Neural cell (in vitro differentiated cells): ENCODE measurements around the gene CNGA3. TPM values are rescaled to one million over a fixed set of nuclear protein-coding genes. Genes with fewer than 3 reads are reported as not detected.

Source experiments
- H2AFZ ChIP-seq: fragments of 200-600, 300-800 bp; sonication (generic), shearing (Covaris generic); 2 replicates; pipeline ENCODE4 v1.6.0; 2014; ENCODE audit warnings: low read depth, mild to moderate bottlenecking, antibody characterized with exemption, low read length, moderate library complexity
- H3F3A ChIP-seq: fragments of 200-600 bp; shearing (Covaris generic); 2 replicates; pipeline ENCODE4 v1.6.1; 2016; ENCODE audit warnings: mild to moderate bottlenecking, moderate library complexity, mixed read lengths, antibody characterized with exemption, low read length; ENCODE audit not compliant: insufficient read depth, poor library complexity, severe bottlenecking
- H3K27ac ChIP-seq: fragments of 200-600, 300-800 bp; sonication (generic), shearing (Covaris generic); 2 replicates; pipeline ENCODE4 v1.5.1; 2014; ENCODE audit warnings: mild to moderate bottlenecking, low read length, moderate library complexity
- H3K27me3 ChIP-seq: fragments of 300-800, 200-600 bp; sonication (generic), shearing (Covaris generic); 2 replicates; pipeline ENCODE4 v1.6.0; 2014; ENCODE audit warnings: mild to moderate bottlenecking, low read depth, low read length, moderate library complexity; ENCODE audit not compliant: insufficient read depth
- H3K36me3 ChIP-seq: fragments of 300-800, 200-600 bp; sonication (generic), shearing (Covaris generic); 2 replicates; pipeline ENCODE4 v1.5.1; 2014; ENCODE audit warnings: mild to moderate bottlenecking, antibody characterized with exemption, low read length, moderate library complexity; ENCODE audit not compliant: insufficient read depth
- H3K4me2 ChIP-seq: fragments of 300-800, 200-600 bp; sonication (generic), shearing (Covaris generic); 2 replicates; pipeline ENCODE4 v1.6.0; 2014; ENCODE audit warnings: mild to moderate bottlenecking, low read length
- H3K4me3 ChIP-seq: fragments of 300-800, 200-600 bp; sonication (generic), shearing (Covaris generic); 2 replicates; pipeline ENCODE4 v1.5.1; 2014; ENCODE audit warnings: mild to moderate bottlenecking, low read length, moderate library complexity
- H3K79me2 ChIP-seq: fragments of 200-600 bp; shearing (Covaris generic); replicated peaks from 2 replicates; pipeline ENCODE4 v1.6.0; 2014; ENCODE audit warnings: mild to moderate bottlenecking, low read length, moderate library complexity; ENCODE audit not compliant: insufficient read depth
- H3K9ac ChIP-seq: fragments of 300-800, 200-600 bp; sonication (generic), shearing (Covaris generic); 2 replicates; pipeline ENCODE4 v1.6.1; 2016; ENCODE audit warnings: mild to moderate bottlenecking, low read length, mixed read lengths
- H3K9me2 ChIP-seq: fragments of 200-600 bp; shearing (Covaris generic); 2 replicates; pipeline ENCODE4 v1.6.1; 2016; ENCODE audit warnings: mild to moderate bottlenecking, low read length, mixed read lengths; ENCODE audit not compliant: insufficient read depth
- H3K9me3 ChIP-seq: fragments of 200-600, 300-800 bp; sonication (generic), shearing (Covaris generic); 2 replicates; pipeline ENCODE4 v1.6.1; 2016; ENCODE audit warnings: mild to moderate bottlenecking, mixed run types, low read length, moderate library complexity, mixed read lengths
- H4K20me1 ChIP-seq: fragments of 200-600 bp; shearing (Covaris generic); 2 replicates; pipeline ENCODE4 v1.6.1; 2016; ENCODE audit warnings: mild to moderate bottlenecking, mixed run types; ENCODE audit not compliant: insufficient read depth
- EP300 ChIP-seq: fragments of 450-650 bp; conservative IDR thresholded peaks from 2 replicates; pipeline ENCODE4 v1.6.1; 2014; ENCODE audit warnings: antibody characterized with exemption, mild to moderate bottlenecking, moderate library complexity; ENCODE audit not compliant: poor library complexity, severe bottlenecking
- EZH2 ChIP-seq: fragments of 200-600, 300-800 bp; shearing (Covaris generic), sonication (generic); IDR thresholded peaks from 2 replicates; pipeline ENCODE4 v1.6.1; 2014; ENCODE audit warnings: antibody characterized with exemption, low read length, borderline replicate concordance, mild to moderate bottlenecking; ENCODE audit not compliant: insufficient read depth, poor library complexity, severe bottlenecking
- MXI1 ChIP-seq: fragments of 450-650 bp; conservative IDR thresholded peaks from 2 replicates; pipeline ENCODE4 v1.6.1; 2014; ENCODE audit warnings: antibody characterized with exemption, mild to moderate bottlenecking; ENCODE audit not compliant: poor library complexity, severe bottlenecking
- POLR2AphosphoS5 ChIP-seq: IDR thresholded peaks from 2 replicates; pipeline ENCODE4 v1.6.1; 2012
- RAD21 ChIP-seq: fragments of 450-650 bp; conservative IDR thresholded peaks from 2 replicates; pipeline ENCODE4 v1.6.1; 2014; ENCODE audit warnings: antibody characterized with exemption, mild to moderate bottlenecking, moderate library complexity
- SMC3 ChIP-seq: fragments of 450-650 bp; conservative IDR thresholded peaks from 2 replicates; pipeline ENCODE4 v1.6.1; 2014; ENCODE audit warnings: antibody characterized with exemption, mild to moderate bottlenecking, moderate library complexity; ENCODE audit not compliant: poor library complexity
- TAF1 ChIP-seq: IDR thresholded peaks from 2 replicates; pipeline ENCODE4 v1.6.1; 2012; ENCODE audit warnings: low read depth
- polyA plus RNA-seq: library from polyadenylated mRNA; depleted of rRNA; stranded (reverse); fragments of >200 nt; gene quantifications from 2 replicates; pipeline ENCODE4 v1.2.3, GENCODE V29; 2014
- TF ChIP-seq, protein P1 (sequence below): fragments of 450-650 bp; IDR thresholded peaks from 2 replicates; pipeline ENCODE4 v1.5.1; 2014; ENCODE audit warnings: antibody characterized with exemption, mild to moderate bottlenecking, moderate library complexity; ENCODE audit not compliant: poor library complexity, severe bottlenecking
- TF ChIP-seq, protein P2 (sequence below): IDR thresholded peaks from 2 replicates; pipeline ENCODE4 v1.6.1; 2012; ENCODE audit warnings: borderline replicate concordance

The CNGA3 gene
- polyA plus RNA-seq, 1 donor from 2014 or later, result 0.64 TPM

DNA sequence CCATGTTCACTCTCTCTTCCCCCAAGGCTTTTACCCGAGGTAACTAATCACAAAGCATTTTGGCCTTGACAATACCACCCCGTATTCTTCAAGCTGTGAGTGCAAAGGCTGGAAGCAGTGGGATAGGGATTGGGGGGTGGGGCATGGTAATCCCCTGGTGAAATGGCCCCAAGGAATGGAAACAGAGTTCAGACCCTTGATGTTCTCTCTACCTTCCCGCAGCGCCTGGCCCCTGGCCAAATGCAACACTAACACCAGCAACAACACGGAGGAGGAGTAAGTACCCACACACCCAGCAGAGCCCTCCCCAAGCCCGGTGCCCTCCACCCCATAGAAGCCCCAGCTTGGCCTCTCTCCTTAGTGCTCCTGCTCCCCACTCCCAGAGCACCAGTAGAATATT lies 36.9 kb downstream of the CNGA3 start:
- no peaks in the 10 kb centered on the region for H3K9me2 ChIP-seq
- H3K9ac ChIP-seq, result no peak overlapping the region
- H3K9me3 ChIP-seq, result no peaks in the 10 kb centered on the region
- no peaks in the 10 kb centered on the region for H3F3A ChIP-seq
- H3K79me2 ChIP-seq, result no peaks in the 10 kb centered on the region
- TF ChIP-seq EP300 (no peak), SMC3 (no peak), MXI1 (no peak), RAD21 (no peak), POLR2AphosphoS5 (no peak), EZH2 (no peak), TAF1 (no peak)
- TF ChIP-seq, protein P1, sequence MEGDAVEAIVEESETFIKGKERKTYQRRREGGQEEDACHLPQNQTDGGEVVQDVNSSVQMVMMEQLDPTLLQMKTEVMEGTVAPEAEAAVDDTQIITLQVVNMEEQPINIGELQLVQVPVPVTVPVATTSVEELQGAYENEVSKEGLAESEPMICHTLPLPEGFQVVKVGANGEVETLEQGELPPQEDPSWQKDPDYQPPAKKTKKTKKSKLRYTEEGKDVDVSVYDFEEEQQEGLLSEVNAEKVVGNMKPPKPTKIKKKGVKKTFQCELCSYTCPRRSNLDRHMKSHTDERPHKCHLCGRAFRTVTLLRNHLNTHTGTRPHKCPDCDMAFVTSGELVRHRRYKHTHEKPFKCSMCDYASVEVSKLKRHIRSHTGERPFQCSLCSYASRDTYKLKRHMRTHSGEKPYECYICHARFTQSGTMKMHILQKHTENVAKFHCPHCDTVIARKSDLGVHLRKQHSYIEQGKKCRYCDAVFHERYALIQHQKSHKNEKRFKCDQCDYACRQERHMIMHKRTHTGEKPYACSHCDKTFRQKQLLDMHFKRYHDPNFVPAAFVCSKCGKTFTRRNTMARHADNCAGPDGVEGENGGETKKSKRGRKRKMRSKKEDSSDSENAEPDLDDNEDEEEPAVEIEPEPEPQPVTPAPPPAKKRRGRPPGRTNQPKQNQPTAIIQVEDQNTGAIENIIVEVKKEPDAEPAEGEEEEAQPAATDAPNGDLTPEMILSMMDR, result no peak
- TF ChIP-seq, protein P2, sequence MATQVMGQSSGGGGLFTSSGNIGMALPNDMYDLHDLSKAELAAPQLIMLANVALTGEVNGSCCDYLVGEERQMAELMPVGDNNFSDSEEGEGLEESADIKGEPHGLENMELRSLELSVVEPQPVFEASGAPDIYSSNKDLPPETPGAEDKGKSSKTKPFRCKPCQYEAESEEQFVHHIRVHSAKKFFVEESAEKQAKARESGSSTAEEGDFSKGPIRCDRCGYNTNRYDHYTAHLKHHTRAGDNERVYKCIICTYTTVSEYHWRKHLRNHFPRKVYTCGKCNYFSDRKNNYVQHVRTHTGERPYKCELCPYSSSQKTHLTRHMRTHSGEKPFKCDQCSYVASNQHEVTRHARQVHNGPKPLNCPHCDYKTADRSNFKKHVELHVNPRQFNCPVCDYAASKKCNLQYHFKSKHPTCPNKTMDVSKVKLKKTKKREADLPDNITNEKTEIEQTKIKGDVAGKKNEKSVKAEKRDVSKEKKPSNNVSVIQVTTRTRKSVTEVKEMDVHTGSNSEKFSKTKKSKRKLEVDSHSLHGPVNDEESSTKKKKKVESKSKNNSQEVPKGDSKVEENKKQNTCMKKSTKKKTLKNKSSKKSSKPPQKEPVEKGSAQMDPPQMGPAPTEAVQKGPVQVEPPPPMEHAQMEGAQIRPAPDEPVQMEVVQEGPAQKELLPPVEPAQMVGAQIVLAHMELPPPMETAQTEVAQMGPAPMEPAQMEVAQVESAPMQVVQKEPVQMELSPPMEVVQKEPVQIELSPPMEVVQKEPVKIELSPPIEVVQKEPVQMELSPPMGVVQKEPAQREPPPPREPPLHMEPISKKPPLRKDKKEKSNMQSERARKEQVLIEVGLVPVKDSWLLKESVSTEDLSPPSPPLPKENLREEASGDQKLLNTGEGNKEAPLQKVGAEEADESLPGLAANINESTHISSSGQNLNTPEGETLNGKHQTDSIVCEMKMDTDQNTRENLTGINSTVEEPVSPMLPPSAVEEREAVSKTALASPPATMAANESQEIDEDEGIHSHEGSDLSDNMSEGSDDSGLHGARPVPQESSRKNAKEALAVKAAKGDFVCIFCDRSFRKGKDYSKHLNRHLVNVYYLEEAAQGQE, result no peak
- H2AFZ ChIP-seq, result no peak overlapping the region
- no peak overlapping the region for H3K4me2 ChIP-seq
- H3K27me3 ChIP-seq, result no peaks in the 10 kb centered on the region
- no peaks in the 10 kb centered on the region for H4K20me1 ChIP-seq
- no peak overlapping the region for H3K27ac ChIP-seq
- no peaks in the 10 kb centered on the region for H3K36me3 ChIP-seq
- H3K4me3 ChIP-seq, result no peak overlapping the region

DNA sequence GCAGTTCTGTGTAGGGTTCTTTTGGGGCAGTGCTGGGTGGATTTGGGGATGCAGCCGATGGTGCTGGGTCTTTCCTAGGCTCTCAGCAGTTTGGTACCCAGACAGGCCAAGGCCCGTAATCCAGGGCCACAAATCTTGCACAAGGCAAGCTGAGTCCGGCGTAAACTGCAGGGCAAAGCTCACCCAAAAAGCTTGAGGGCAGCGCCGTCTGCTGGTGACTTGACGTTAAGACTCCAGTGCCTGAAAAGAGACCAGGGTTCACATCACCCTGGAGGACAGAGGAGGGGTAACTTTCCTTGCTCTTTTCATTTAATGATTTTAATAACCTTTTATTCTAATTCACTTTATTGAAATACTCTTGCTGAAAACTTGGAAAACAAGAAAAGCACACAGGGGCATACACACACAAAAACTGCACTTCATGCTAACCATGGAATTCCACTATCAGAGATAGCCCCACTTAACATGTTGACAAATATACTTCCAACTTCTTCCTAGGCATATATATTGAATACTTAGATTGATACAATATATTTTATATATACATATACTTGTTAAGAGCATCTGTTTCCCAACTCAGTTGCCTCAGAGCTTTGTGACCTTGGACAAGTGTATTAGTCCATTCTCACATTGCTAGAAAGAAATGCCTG lies 38.9 kb downstream of the CNGA3 start:
- no peak for TF ChIP-seq EZH2
- peak; percentile 99 for TF ChIP-seq SMC3
- TF ChIP-seq, protein P1, result peak; percentile 97
- peak; percentile 100 for TF ChIP-seq RAD21
- Histone ChIP-seq H2AFZ (no peak overlapping the region), H3F3A (no peaks in the 10 kb centered on the region), H3K9ac (no peak overlapping the region), H3K4me2 (no peak overlapping the region), H3K36me3 (no peaks in the 10 kb centered on the region), H3K9me3 (no peaks in the 10 kb centered on the region), H3K9me2 (no peaks in the 10 kb centered on the region), H3K27ac (no peak overlapping the region), H3K27me3 (no peaks in the 10 kb centered on the region), H4K20me1 (no peaks in the 10 kb centered on the region), H3K79me2 (no peaks in the 10 kb centered on the region), H3K4me3 (no peak overlapping the region)
